Gastrocnemius medialis (tissue), 4 donors: ENCODE data around the gene GCG. TPM values are rescaled to one million over a fixed set of nuclear protein-coding genes. Genes with fewer than 3 reads are reported as not detected.

Source experiments
- ATAC-seq, 2 donors: fragments of 150-250 bp; one replicate each; pipeline ENCODE4 v1.9.1; 2016
- DNase-seq, 2 donors: peaks; one replicate each; pipeline ENCODE4 v3.0.0-alpha.2; 2019
- H3K27ac ChIP-seq, 4 donors: fragments of 200-600 bp; sonication (generic); 1 replicate in 1 of 4; 2 replicates in 3 of 4; pipeline ENCODE4 v1.5.1; 2016 to 2018; ENCODE audit warnings: mild to moderate bottlenecking in 2 of 4, moderate library complexity in 1 of 4
- H3K27me3 ChIP-seq, 3 donors: fragments of 200-600 bp; sonication (generic) in 2 of 3; 1 replicate in 1 of 3; 2 replicates in 2 of 3; pipeline versions ENCODE4 v1.5.1 to v1.6.0; 2016 to 2019; ENCODE audit warnings: mild to moderate bottlenecking in 1 of 3, moderate library complexity in 1 of 3
- H3K36me3 ChIP-seq, 2 donors: fragments of 200-600 bp; sonication (generic) in 1 of 2; one replicate each; pipeline ENCODE4 v1.5.1; 2017 to 2018
- H3K4me1 ChIP-seq, 2 donors: fragments of 200-600 bp; sonication (generic) in 1 of 2; one replicate each; pipeline ENCODE4 v1.5.1; 2016 to 2017; ENCODE audit warnings: mild to moderate bottlenecking in 2 of 2
- H3K4me3 ChIP-seq, 4 donors: fragments of 200-600 bp; sonication (generic) in 3 of 4; 1 replicate in 1 of 4; 2 replicates in 3 of 4; pipeline ENCODE4 v1.5.1; 2016 to 2019; ENCODE audit warnings: mild to moderate bottlenecking in 2 of 4
- H3K9me3 ChIP-seq, 3 donors: fragments of 200-600 bp; sonication (generic) in 2 of 3; 1 replicate in 1 of 3; 2 replicates in 2 of 3; pipeline ENCODE4 v1.5.1; 2016 to 2019
- POLR2A ChIP-seq, 2 donors: fragments of 450-650 bp; IDR thresholded peaks; one replicate each; pipeline ENCODE4 v1.6.1; 2017; ENCODE audit warnings: antibody characterized with exemption in 2 of 2, mild to moderate bottlenecking in 2 of 2, moderate library complexity in 2 of 2
- in situ Hi-C, 4 donors: fragments of 200-750 bp; cut with MboI; loops; one replicate each; pipeline versions ENCODE4 v1.15.0 to v1.8.0; 2017; ENCODE audit warnings: low sequenced_read_pairs in 4 of 4
- intact Hi-C: fragments of 100-400 bp; cut with DNase I; formaldehyde crosslinking; loops from one replicate; pipeline ENCODE4 v1.15.1; 2023; ENCODE audit warnings: low total_unique reads
- total RNA-seq, 4 donors: library from RNA; depleted of rRNA; stranded (reverse); fragments of >200 nt; gene quantifications; one replicate each; pipeline versions ENCODE4 v1.1.0 to v1.2.3, GENCODE V29; 2016
- TF ChIP-seq, protein P1 (sequence below), 5 experiments: fragments of 450-650 bp in 3 of 5; fragments of 200-600 bp in 2 of 5; sonication (generic) in 2 of 5; IDR thresholded peaks in 4 of 5; conservative IDR thresholded peaks in 1 of 5; 1 replicate in 4 of 5; 2 replicates in 1 of 5; pipeline ENCODE4 v1.5.1; 2016 to 2019; ENCODE audit warnings: antibody characterized with exemption in 5 of 5, mild to moderate bottlenecking in 3 of 5, moderate library complexity in 3 of 5

GCG gene
- total RNA-seq, 4 donors from 2014 or later: not detected

DNA sequence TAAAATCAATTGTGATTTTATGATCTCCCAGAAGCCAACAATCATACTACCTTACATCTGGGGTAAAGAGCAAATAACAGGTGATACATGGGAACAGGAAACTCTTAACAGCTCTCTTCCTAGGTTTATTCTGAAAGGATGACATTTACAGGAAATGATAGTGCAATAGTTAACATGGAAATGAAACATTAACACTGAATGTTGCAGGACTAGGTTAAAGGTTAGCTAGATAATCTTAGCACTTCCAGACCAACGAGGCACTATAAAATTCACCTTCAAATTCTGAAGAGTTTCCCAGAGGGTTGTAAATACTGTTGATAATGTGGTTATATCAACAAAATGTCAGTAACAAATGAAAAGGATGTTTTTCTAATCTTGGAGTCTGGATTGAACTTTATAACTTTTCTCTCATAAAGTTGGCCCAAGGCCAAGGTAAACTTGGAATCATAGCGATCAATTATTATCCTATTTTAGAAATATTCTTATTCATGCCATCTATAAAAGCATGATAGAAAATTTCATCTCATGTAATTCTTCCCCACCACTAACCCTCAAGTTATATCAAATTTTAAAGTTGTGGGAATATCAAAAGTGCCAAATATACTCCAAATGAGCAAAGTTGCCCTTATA, 32.9 kb upstream of the GCG start:
- in situ Hi-C loops (no loop called here), intact Hi-C loops (no loop called here)

GRCh38 chr2:162184359-162184758, 32.3 kb upstream of the GCG start:
- Histone ChIP-seq H3K9me3 (no peaks in the 10 kb centered on the region), H3K27me3 (no peaks in the 10 kb centered on the region), H3K36me3 (no peaks in the 10 kb centered on the region), H3K4me3 (no peak overlapping the region), H3K4me1 (peaks cover 0 to 4% of the 10 kb centered on the region in 2 donors), H3K27ac (no peak overlapping the region)
- DNase-seq (no peak), ATAC-seq (no peak)
- in situ Hi-C loops: no loop called here
- no peak for TF ChIP-seq POLR2A (IDR thresholded peaks at IDR 0.05)
- TF ChIP-seq, protein P1, sequence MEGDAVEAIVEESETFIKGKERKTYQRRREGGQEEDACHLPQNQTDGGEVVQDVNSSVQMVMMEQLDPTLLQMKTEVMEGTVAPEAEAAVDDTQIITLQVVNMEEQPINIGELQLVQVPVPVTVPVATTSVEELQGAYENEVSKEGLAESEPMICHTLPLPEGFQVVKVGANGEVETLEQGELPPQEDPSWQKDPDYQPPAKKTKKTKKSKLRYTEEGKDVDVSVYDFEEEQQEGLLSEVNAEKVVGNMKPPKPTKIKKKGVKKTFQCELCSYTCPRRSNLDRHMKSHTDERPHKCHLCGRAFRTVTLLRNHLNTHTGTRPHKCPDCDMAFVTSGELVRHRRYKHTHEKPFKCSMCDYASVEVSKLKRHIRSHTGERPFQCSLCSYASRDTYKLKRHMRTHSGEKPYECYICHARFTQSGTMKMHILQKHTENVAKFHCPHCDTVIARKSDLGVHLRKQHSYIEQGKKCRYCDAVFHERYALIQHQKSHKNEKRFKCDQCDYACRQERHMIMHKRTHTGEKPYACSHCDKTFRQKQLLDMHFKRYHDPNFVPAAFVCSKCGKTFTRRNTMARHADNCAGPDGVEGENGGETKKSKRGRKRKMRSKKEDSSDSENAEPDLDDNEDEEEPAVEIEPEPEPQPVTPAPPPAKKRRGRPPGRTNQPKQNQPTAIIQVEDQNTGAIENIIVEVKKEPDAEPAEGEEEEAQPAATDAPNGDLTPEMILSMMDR (IDR thresholded peaks at IDR 0.05 in 4 of 5, conservative IDR thresholded peaks at IDR 0.05 in 1 of 5): no peak
- intact Hi-C loops: no loop called here

More for the DNA sequence above, 32.9 kb upstream of the GCG start:
- Histone ChIP-seq H3K27ac (no peak overlapping the region), H3K9me3 (no peaks in the 10 kb centered on the region), H3K27me3 (no peaks in the 10 kb centered on the region), H3K4me3 (no peak overlapping the region), H3K36me3 (no peaks in the 10 kb centered on the region), H3K4me1 (peaks cover 0 to 4% of the 10 kb centered on the region in 2 donors)
- DNase-seq (no peak), ATAC-seq (no peak)
- TF ChIP-seq, protein P1 (IDR thresholded peaks at IDR 0.05 in 4 of 5, conservative IDR thresholded peaks at IDR 0.05 in 1 of 5): no peak
- no peak for TF ChIP-seq POLR2A (IDR thresholded peaks at IDR 0.05)

GRCh38 chr2:162182395-162182794, 30.3 kb upstream of the GCG start:
- in situ Hi-C loops (no loop called here), intact Hi-C loops (no loop called here)
- Histone ChIP-seq H3K9me3 (no peaks in the 10 kb centered on the region), H3K27ac (no peak overlapping the region), H3K36me3 (no peaks in the 10 kb centered on the region), H3K4me3 (no peak overlapping the region), H3K4me1 (peaks cover 0 to 4% of the 10 kb centered on the region in 2 donors), H3K27me3 (no peaks in the 10 kb centered on the region)
- no peak for TF ChIP-seq POLR2A (IDR thresholded peaks at IDR 0.05)
- TF ChIP-seq, protein P1 (IDR thresholded peaks at IDR 0.05 in 4 of 5, conservative IDR thresholded peaks at IDR 0.05 in 1 of 5): no peak
- ATAC-seq (no peak), DNase-seq (no peak)

DNA sequence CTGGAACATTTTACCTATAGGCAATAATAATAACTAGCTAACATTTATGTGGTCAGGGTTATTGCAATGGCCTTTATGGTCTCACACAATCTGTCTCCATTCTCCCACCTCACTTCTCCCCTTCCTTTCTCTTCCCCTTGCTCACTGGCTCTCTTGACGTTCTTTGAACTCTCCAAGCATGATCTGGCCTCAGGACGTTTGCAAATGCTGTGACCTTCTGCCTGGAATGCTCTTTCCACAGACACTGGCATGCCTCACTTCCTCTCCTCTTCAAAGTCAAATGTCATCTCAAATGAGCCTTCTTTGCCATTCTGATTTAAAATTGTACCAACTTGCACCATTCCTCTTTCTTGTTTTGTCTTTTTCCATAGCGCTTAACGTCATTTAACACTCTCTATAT, 25.3 kb upstream of the GCG start:
- DNase-seq: no peak
- H3K27ac ChIP-seq: no peak overlapping the region
- ATAC-seq: no peak
- H3K9me3 ChIP-seq: no peaks in the 10 kb centered on the region
- intact Hi-C loops (no loop called here), in situ Hi-C loops (no loop called here)
- H3K27me3 ChIP-seq: no peaks in the 10 kb centered on the region
- H3K4me1 ChIP-seq: no peaks in the 10 kb centered on the region
- no peak overlapping the region for H3K4me3 ChIP-seq
- TF ChIP-seq, protein P1 (IDR thresholded peaks at IDR 0.05 in 4 of 5, conservative IDR thresholded peaks at IDR 0.05 in 1 of 5): no peak
- TF ChIP-seq POLR2A (IDR thresholded peaks at IDR 0.05): no peak
- H3K36me3 ChIP-seq: no peaks in the 10 kb centered on the region

DNA sequence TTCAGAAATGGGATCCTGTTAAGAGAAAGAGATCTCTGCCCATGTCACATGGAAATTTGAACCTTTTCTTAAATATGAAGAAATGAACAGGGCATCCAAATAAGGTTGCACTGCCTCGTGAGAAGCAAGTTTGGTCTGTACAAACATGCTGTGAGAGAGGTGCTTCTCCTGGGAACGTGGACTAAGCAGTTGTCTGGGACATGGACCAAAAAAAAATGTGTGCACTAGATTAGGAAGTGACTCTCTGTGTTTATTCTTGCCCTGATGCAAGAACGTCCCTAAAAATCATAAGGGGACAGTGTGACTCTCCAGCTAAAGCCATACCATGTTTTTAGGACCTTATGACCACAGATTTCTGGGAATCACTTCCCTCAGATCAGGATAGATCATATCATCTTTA, 23.7 kb upstream of the GCG start:
- TF ChIP-seq POLR2A (IDR thresholded peaks at IDR 0.05): no peak
- TF ChIP-seq, protein P1 (IDR thresholded peaks at IDR 0.05 in 4 of 5, conservative IDR thresholded peaks at IDR 0.05 in 1 of 5): no peak
- no peaks in the 10 kb centered on the region for H3K27me3 ChIP-seq
- intact Hi-C loops (no loop called here), in situ Hi-C loops (no loop called here)
- DNase-seq: no peak
- no peak overlapping the region for H3K4me3 ChIP-seq
- H3K9me3 ChIP-seq: no peaks in the 10 kb centered on the region
- H3K36me3 ChIP-seq: no peaks in the 10 kb centered on the region
- H3K27ac ChIP-seq: no peak overlapping the region
- no peaks in the 10 kb centered on the region for H3K4me1 ChIP-seq
- ATAC-seq: no peak
